Endothelial cell of umbilical vein (primary cell): Measurements from ENCODE around the gene STK32C. TPM values are rescaled to one million over a fixed set of nuclear protein-coding genes. Genes with fewer than 3 reads are reported as not detected.

Source experiments
- BruUV-seq: library from RNA; stranded (reverse); fragments of 400-500 nt; replicated peaks from 2 replicates; lab custom pipeline; 2021; lab: Mats Ljungman, UMichigan
- CTCF ChIA-PET: fragments of 300-600, 350-600 bp; sonication (Branson Sonifier 250); formaldehyde crosslinking; loops from one replicate; lab custom pipeline; 2021; ENCODE audit warnings: antibody characterized with exemption, inconsistent platforms; lab: Charles Lee
- POLR2A ChIA-PET: fragments of 300-600, 350-600 bp; sonication (Branson Sonifier 250); formaldehyde crosslinking; loops from one replicate; lab custom pipeline; 2021; ENCODE audit warnings: antibody characterized with exemption, inconsistent platforms; lab: Charles Lee
- DNase-seq: peaks from one replicate; pipeline ENCODE4 v3.0.0-alpha.2; 2011; ENCODE audit warnings: low read depth, low spot score
- FAIRE-seq: peaks from 2 replicates; lab custom pipeline; 2011; peaks lifted over from hg19 to GRCh38; lab: Jason Lieb, UNC
- H2AFZ ChIP-seq: 2 replicates; pipeline ENCODE4 v1.6.0; 2012; ENCODE audit warnings: low read depth, low read length, control low read depth, inconsistent platforms
- H3K27ac ChIP-seq: 2 replicates; pipeline ENCODE4 v1.5.1; 2011; ENCODE audit warnings: low read depth, mild to moderate bottlenecking, control low read depth, low read length, moderate library complexity; ENCODE audit not compliant: insufficient read depth
- H3K27me3 ChIP-seq, 2 experiments: 2 replicates each; pipeline versions ENCODE4 v1.6.0 to v1.6.1; 2011; ENCODE audit warnings: low read length in 2 of 2, mixed read lengths in 1 of 2; ENCODE audit not compliant: control insufficient read depth in 2 of 2, insufficient read depth in 2 of 2
- H3K36me3 ChIP-seq, 2 experiments: 2 replicates in 1 of 2; 3 replicates in 1 of 2; pipeline ENCODE4 v1.5.1; 2011; ENCODE audit warnings: low read length in 2 of 2, mild to moderate bottlenecking in 1 of 2, moderate library complexity in 1 of 2; ENCODE audit not compliant: control insufficient read depth in 2 of 2, insufficient read depth in 2 of 2; ENCODE audit errors: extremely low read depth in 1 of 2
- H3K4me1 ChIP-seq: 3 replicates; pipeline ENCODE4 v1.5.1; 2011; ENCODE audit warnings: mild to moderate bottlenecking, low read length; ENCODE audit not compliant: control insufficient read depth, insufficient read depth; ENCODE audit errors: extremely low read depth
- H3K4me2 ChIP-seq: 2 replicates; pipeline ENCODE4 v1.6.1; 2011; ENCODE audit warnings: low read length, control low read depth, mixed read lengths; ENCODE audit not compliant: insufficient read depth
- H3K4me3 ChIP-seq, 3 experiments: fragments of 200-600 bp in 1 of 3; sonication (generic), shearing (Covaris generic) in 1 of 3; replicated peaks in 1 of 3; 2 replicates each; pipeline ENCODE4 v1.5.1; 2011 to 2016; ENCODE audit warnings: control low read depth in 3 of 3, low read length in 3 of 3, mild to moderate bottlenecking in 2 of 3, inconsistent platforms in 1 of 3, low read depth in 1 of 3, moderate library complexity in 1 of 3; ENCODE audit not compliant: insufficient read depth in 1 of 3
- H3K79me2 ChIP-seq: 2 replicates; pipeline ENCODE4 v1.6.0; 2012; ENCODE audit warnings: low read length, inconsistent platforms; ENCODE audit not compliant: control insufficient read depth, insufficient read depth
- H3K9ac ChIP-seq: replicated peaks from 2 replicates; pipeline ENCODE3; 2011; ENCODE audit warnings: low read length, control low read depth; ENCODE audit not compliant: insufficient read depth; ENCODE audit errors: extremely low read depth
- H3K9me1 ChIP-seq: replicated peaks from 3 replicates; pipeline ENCODE4 v1.6.0; 2011; ENCODE audit warnings: mild to moderate bottlenecking, low read length; ENCODE audit not compliant: control insufficient read depth, insufficient read depth; ENCODE audit errors: extremely low read depth
- H3K9me3 ChIP-seq: replicated peaks from 2 replicates; pipeline ENCODE4 v1.5.1; 2012; ENCODE audit warnings: low read length, inconsistent platforms; ENCODE audit not compliant: control insufficient read depth, insufficient read depth
- H4K20me1 ChIP-seq: replicated peaks from 2 replicates; pipeline ENCODE3; 2011; ENCODE audit warnings: mild to moderate bottlenecking, low read length; ENCODE audit not compliant: control insufficient read depth, insufficient read depth; ENCODE audit errors: extremely low read depth
- EZH2 ChIP-seq: IDR thresholded peaks from 2 replicates; pipeline ENCODE4 v1.6.1; 2012; ENCODE audit warnings: borderline replicate concordance, low read depth, mild to moderate bottlenecking, moderate library complexity, low read length, inconsistent platforms; ENCODE audit not compliant: severe bottlenecking
- FOS ChIP-seq: IDR thresholded peaks from 2 replicates; pipeline ENCODE4 v1.6.1; 2011; ENCODE audit warnings: mild to moderate bottlenecking, low read length, moderate library complexity, borderline replicate concordance; ENCODE audit not compliant: insufficient read depth
- JUN ChIP-seq: IDR thresholded peaks from 2 replicates; pipeline ENCODE4 v1.6.1; 2011; ENCODE audit warnings: borderline replicate concordance, low read depth; ENCODE audit not compliant: insufficient read length, insufficient read depth
- MAX ChIP-seq: IDR thresholded peaks from 2 replicates; pipeline ENCODE4 v1.6.1; 2011; ENCODE audit not compliant: insufficient read depth, insufficient read length
- MYC ChIP-seq: IDR thresholded peaks from one replicate; pipeline ENCODE4 v1.6.1; 2011; ENCODE audit warnings: mild to moderate bottlenecking, low read depth, low read length
- POLR2AphosphoS5 ChIP-seq: IDR thresholded peaks from 2 replicates; pipeline ENCODE4 v1.6.1; 2012; ENCODE audit warnings: low read depth, mild to moderate bottlenecking, control low read depth, low read length, moderate library complexity; ENCODE audit not compliant: insufficient read depth
- dilution Hi-C: fragments of 300-500 bp; cut with MboI; formaldehyde crosslinking; loops from one replicate; pipeline ENCODE4 v1.15.0; 2019; ENCODE audit warnings: low sequenced_read_pairs; ENCODE audit not compliant: extremely low pct_ligation_motif_present
- intact Hi-C: fragments of 100-400 bp; cut with micrococcal nuclease; formaldehyde crosslinking; loops from one replicate; pipeline ENCODE4 v1.10.0; 2022
- polyA plus RNA-seq, 4 experiments: library from polyadenylated mRNA; depleted of rRNA in 3 of 4; stranded (reverse) in 3 of 4; unstranded in 1 of 4; fragments of >200 nt; gene quantifications; 2 replicates each; pipeline versions ENCODE4 v1.2.1 to v1.2.3, GENCODE V29; 2011 to 2012; ENCODE audit warnings: missing spikeins in 1 of 4
- total RNA-seq: library from RNA; stranded (reverse); gene quantifications from 2 replicates; pipeline ENCODE4 v1.2.3, GENCODE V29; 2021

Gene STK32C
- total and polyA plus RNA-seq, 2 donors (not counting 3 experiments of a cell fraction or from before 2014, with no cell fraction given), result 5.4 to 14.1 TPM

- Histone ChIP-seq H2AFZ (no peak overlapping the region), H3K79me2 (no peaks in the 10 kb centered on the region), H4K20me1 (no peaks in the 10 kb centered on the region), H3K9me3 (no peaks in the 10 kb centered on the region), H3K4me3 (no peak overlapping the region), H3K4me2 (no peak overlapping the region), H3K27ac (no peak overlapping the region), H3K9ac (no peak overlapping the region), H3K27me3 (no peaks in the 10 kb centered on the region), H3K9me1 (no peaks in the 10 kb centered on the region), H3K36me3 (no peaks in the 10 kb centered on the region), H3K4me1 (no peaks in the 10 kb centered on the region)
- intact Hi-C loops, result no loop called here
- no TSS peak for BruUV-seq
- FAIRE-seq (no peak), DNase-seq (no peak)
- TF ChIP-seq MAX (no peak), POLR2AphosphoS5 (no peak), EZH2 (no peak), FOS (no peak), JUN (no peak), MYC (no peak)
- CTCF ChIA-PET, result no interaction called here
- POLR2A ChIA-PET, result no interaction called here
- dilution Hi-C loops, result no loop called here
Observed at GRCh38 chr10:132167041-132167674, 140.6 kb downstream of the STK32C start.
